ENCODE data around the gene CAPS2.
"Not testable (repeated sequence)": the region's sequence is repeated elsewhere in the genome, so short reads cannot be mapped to it uniquely, and the experiment has no call there.

The CAPS2 gene

DNA sequence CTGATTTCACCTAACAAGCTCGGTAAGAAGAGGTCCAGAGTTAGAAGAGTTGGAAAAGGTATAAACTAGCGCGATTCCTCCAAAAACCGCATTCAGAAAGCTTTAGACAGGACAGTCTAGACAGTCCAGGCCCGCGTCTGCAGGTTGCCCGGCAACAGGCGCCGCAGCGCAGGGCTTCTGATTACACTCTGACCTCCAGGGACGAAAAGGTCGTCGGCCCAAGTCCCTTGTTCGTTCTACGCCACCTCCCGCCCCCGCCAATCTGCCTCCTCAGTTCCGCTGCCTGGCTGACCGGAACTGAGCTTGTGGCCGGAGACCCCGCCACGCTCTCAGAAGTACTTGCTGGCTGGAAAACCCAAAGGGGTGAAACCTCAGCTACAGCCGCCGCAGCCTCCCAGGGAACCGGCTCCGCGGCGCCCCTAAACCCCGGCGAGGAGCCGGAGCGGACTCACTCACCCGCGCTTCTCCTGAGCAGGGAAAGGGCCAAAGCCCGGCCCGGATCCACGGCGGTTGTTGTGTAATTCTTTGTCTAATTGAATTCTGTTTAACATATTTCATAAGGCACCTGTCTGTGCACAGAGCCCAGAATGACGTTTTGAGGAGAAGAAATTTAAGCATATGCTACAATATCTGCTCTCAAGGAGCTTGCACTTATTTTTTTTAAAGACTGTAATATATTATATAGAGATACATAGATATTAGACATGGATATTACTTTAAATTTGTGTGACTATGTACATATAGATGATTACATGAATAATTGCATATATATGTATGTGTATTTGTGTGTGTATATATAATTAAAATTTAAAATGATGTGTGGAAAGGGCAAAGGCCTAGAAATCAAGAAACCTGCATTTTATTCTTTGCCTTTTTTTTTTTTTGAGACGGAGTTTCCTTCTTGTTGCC lies at the start of gene CAPS2:
Gene CAPS2 (minus strand): TSS at position 407 of the 909 bp plus-strand sequence. CDS start 3,826 bp downstream, outside the sequence.
- peak; percentile 42 to 43 for DNase-seq

DNA sequence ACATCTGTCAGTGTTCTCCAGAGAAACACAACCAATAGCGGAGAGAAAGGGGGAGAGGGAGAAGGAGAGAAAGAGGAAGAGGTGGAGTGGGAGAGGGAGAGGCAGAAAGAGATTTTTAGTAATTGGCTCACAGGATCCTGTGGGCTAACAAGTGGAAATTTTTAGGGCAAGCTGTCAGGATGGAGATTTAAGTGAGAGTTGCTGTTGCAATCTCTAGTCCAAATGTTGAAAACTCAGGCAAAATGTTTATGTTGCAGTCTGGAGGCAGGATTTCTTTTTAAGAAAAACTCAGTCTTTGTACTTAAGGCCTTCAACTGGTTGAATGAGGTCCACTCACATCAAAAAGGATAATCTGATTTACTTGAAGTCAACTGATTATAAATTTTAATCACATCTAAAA lies 48.2 kb upstream of the CAPS2 start:
- no peak for DNase-seq

DNA sequence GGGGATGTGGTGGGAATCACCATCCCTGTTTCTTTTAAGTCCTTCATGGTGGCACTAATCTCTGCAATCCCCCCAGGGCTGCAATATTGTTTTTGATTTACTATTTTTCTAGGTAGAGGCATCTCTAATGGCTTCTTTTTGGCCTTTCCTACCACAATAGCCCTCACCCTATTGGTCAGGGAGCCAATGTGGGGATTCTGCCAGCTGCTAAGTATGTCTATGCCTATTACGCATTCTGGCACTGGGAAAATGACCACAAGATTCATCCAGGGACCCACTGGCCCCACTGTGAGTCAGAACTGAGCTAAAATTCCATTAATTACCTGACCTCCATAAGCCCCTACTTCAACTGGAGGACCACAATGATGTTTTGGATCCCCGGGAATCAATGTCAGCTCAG lies 44.8 kb upstream of the CAPS2 start:
- DNase-seq, result no peak

DNA sequence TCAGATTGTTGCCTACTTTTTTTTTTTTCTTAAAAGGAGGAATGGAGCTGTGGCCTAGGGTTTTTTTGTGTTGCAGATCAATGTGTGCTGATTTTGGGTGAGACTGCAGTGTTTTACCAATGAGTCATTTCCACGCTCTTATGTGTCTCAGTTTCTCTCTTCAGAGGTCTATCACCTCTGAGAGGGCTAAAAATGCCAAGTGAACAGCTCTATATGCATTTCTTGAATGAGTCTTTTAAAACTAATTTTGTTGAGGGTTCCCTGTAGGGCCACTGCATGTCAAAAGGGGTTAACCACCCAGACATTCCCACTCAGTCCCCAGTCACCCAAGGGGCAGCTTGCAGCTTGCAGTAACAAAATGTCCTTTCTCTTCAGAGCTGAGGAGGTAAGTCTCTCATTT lies 36.5 kb upstream of the CAPS2 start:
- DNase-seq, result no peak

GRCh38 chr12:75364919-75365318 lies 34.8 kb upstream of the CAPS2 start:
- DNase-seq, result no peak

GRCh38 chr12:75361408-75361807 lies 31.3 kb upstream of the CAPS2 start:
- no peak for DNase-seq

GRCh38 chr12:75360920-75361319 lies 30.8 kb upstream of the CAPS2 start:
- DNase-seq, result no peak

- DNase-seq, result no peak
Observed at GRCh38 chr12:75354011-75354410, 23.9 kb upstream of the CAPS2 start.

- DNase-seq, result no peak
Observed at GRCh38 chr12:75350413-75350812, 20.3 kb upstream of the CAPS2 start.

GRCh38 chr12:75349946-75350345 lies 19.8 kb upstream of the CAPS2 start:
- DNase-seq, result no peak

GRCh38 chr12:75346215-75346614 lies 16.1 kb upstream of the CAPS2 start:
- DNase-seq, result not testable (repeated sequence)

GRCh38 chr12:75345531-75345930 lies 15.4 kb upstream of the CAPS2 start:
- DNase-seq, result no peak

DNA sequence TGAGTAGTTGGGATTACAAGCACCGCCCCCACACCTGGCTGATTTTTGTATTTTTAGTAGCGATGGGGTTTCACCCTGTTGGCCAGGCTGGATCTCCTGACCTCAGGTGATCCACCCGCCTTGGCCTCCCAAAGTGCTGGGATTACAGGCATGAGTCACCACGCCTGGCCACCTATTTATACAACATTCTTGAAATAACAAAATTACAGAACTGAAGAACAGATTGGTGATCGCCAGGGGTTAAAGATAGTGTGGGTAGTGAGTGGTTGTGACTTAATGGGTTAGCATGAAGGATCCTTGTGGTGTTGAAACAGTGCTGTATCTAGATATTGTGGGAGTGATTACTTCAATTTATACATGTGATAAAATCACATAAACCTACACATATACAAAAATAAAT lies 11.7 kb upstream of the CAPS2 start:
- no peak for DNase-seq

DNA sequence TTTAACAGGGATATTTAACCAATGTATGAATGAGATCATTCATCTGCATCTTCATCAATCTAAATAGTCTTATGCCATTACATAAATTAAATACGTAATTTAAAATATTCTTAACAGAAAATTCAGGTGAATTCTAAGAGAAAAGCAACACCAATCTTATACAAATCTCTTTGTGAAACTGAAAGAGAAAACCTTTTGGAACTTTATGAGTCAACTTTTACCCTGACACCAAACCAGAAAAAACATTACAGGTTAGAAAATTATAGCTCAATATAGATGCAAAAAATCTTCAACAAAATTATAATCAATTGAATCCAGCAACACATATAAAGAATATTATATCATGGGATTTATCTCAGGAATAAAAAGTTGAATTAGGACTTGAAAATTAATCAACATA lies 7.8 kb upstream of the CAPS2 start:
- DNase-seq, result no peak

DNA sequence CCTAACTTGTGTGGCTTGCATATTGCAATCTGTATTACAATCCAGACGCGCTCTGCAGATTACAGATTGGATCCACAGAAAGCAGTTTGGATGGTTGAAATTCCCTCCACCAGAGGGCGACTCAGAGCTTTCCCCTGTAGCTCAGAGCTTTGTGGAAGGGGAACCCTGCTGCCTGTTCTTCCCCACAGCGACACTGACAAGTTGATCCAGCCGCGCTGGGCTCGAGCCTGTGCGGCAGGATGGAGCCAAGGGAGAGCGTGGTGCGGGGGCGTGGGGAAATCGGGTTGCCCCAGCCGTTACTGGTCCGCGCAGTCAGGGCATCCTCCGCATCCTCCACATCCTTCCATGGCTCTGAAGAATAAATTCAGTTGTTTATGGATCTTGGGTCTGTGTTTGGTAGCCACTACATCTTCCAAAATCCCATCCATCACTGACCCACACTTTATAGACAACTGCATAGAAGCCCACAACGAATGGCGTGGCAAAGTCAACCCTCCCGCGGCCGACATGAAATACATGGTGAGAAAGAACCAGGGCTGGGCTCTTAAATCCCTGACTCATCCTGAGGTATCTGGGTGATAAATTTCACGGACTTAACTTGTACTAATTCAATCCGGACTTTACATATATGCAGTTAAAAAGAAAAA lies 4.4 kb upstream of the CAPS2 start, which contains the start of gene GLIPR1L1:
Gene GLIPR1L1 (plus strand): TSS at position 287 of the 647 bp plus-strand sequence. CDS start 59 bp downstream, at position 346.
- DNase-seq, result peak; percentile 81 to 83

DNA sequence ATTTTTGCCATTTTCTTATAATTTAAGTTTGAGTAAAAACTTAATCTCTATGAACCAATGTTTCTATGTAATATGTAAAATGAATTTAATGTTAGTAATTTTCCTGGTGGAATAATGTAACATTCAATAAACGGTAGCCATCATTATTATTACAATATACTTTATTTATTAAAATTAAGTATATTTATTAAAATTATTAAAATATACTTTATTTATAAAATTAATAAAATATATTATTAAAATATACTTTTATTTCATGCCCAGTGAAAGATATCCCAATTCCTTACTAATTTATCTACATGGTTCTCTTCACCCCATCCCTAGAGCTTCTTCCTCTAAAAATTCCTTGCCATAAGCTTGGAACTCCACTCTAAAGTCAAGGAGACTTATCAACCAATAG lies 2.5 kb downstream of the CAPS2 start:
- no peak for DNase-seq

DNA sequence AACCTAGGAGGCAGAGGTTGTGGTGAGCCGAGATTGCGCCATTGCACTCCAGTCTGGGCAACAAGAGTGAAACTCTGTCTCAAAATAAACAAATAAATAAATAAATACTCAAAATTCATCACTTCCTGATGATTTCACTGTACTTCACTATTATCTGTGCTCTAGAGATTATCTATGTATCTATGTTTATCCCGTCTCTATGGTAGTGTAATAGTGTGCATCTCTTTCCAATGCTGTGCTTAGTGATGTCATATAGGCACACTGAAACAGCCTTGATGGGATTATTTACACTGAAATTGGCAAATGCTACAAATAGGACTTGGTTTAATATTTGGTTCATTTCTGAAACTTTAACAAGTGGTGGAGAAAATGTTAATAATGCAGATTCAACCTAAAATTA lies 6.5 kb downstream of the CAPS2 start:
- no peak for DNase-seq

DNA sequence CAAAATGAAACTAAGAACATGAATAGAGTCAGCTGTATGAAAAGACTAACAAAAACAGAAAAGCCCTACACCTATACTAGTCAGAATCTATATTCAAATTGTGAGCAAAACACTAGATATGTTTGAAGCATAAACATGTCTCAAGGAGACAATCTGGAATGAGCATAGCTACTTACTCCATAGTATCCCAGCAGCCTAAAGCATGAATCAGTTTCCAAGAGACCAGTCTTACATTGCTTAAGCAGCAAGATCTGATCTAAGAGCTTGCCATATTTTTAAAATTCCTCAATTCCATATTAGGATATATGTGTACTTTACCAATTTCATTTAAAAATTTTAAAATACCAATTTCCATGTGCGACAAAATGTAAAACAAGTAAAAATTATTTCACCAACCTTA lies 7.7 kb downstream of the CAPS2 start:
- no peak for DNase-seq

GRCh38 chr12:75317784-75318183 lies 12.3 kb downstream of the CAPS2 start:
- no peak for DNase-seq

GRCh38 chr12:75315518-75315917 lies 14.6 kb downstream of the CAPS2 start:
- DNase-seq, result no peak

DNA sequence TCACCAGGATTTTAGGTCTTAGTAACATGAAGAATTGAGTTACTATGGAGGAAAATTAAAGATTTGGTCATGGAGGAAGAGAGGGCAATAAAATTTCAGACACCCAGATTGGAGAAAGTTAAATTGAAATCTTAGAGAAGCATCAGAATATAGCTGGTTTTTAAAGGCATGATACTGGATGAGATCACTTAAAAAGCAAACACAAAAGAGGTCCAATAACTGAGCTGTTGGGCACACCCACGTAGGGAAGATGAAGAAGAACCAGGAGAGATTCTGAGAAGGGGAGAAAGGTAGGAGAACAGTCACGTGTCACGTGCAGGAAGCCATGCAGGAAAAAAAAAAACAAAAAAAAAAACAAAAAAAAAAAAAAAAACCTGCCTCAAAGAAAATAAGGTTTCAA lies 18.8 kb downstream of the CAPS2 start:
- no peak for DNase-seq

GRCh38 chr12:75308279-75308678 lies 21.8 kb downstream of the CAPS2 start:
- no peak for DNase-seq

DNA sequence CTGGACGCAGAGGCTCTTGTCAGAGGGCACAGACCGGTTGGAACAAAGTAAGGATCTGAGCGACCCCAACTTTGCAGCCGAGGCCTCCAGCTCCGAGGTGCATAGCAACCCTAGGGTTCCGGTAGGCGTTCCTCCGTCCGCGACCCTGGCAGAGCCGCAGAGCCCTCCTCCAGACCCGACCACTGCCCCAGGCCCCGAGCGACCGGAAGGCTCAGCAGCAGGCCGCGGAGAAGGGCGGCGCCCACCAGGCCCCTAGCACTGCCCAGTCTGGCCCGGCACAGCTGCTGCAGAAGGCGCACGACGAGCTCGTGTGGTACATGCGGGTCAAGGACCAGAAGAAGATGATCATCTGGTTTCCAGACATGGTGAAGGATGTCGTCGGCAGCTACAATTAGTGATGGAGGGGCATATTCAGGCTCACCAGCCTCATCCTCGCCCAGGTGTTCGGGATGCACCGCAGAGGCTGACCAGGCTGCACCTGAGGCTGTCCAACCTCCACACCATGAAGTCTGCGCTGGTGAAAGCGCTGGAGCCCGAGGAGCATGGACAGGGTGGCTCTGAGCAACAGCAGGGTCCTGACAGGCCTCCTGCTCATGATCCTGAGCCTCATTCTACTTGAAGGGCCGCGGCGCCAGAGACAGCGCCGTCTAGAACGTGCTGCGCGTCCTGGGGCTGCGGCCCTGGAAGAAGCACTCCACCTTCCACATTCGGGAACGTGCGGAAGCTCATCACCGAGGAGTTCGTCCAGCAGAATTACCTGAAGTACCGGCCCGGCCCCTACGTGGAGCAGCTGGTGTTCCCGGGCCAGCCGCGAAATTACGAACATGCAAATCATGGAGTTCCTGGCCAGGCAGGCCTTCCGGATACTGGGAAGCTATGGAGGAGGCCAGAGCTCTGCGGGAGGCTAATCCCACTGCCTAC lies 24.5 kb downstream of the CAPS2 start:
- no peak for DNase-seq

Data from activated CD4-positive, alpha-beta T cell treated with anti-CD3 and anti-CD28 coated beads, Interleukin-2, amount 50 U/mL, for 4 hours (primary cell).